Measurements from ENCODE around the gene TEX9. TPM values are rescaled to one million over a fixed set of nuclear protein-coding genes. Genes with fewer than 3 reads are reported as not detected.

The TEX9 gene
- total RNA-seq, 1 donor from 2014 or later = 32.7 TPM

DNA sequence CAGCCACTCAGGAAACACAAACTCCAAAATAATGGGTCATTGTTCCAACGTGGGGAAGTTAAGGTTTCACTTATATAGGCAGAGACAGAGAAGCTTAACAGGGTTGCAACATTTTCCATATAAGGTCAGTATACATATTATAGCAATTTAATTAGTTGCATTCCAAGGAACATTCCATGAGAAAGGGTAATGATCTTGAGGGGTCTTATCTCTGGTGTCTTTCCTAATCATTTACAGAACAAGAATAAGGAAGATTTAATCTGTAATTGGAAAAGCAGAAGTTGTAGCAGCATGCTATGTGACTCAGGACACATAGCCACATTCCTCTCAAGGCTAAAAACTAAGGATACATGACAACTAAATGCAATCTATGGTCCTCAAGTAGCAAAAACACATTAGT, 94.8 kb downstream of the TEX9 start:
- Mint-ChIP-seq H3K9me3 (ENCODE audit: low read depth) (no peaks in the 10 kb centered on the region), H3K4me1 (ENCODE audit: low read depth) (peaks cover 7% of the 10 kb centered on the region), H3K4me3 (ENCODE audit: low read depth) (no peak overlapping the region), H3K36me3 (ENCODE audit: insufficient read depth) (peaks cover 5% of the 10 kb centered on the region), H3K27me3 (no peaks in the 10 kb centered on the region), H3K27ac (no peak overlapping the region)
- TF ChIP-seq, protein P1, sequence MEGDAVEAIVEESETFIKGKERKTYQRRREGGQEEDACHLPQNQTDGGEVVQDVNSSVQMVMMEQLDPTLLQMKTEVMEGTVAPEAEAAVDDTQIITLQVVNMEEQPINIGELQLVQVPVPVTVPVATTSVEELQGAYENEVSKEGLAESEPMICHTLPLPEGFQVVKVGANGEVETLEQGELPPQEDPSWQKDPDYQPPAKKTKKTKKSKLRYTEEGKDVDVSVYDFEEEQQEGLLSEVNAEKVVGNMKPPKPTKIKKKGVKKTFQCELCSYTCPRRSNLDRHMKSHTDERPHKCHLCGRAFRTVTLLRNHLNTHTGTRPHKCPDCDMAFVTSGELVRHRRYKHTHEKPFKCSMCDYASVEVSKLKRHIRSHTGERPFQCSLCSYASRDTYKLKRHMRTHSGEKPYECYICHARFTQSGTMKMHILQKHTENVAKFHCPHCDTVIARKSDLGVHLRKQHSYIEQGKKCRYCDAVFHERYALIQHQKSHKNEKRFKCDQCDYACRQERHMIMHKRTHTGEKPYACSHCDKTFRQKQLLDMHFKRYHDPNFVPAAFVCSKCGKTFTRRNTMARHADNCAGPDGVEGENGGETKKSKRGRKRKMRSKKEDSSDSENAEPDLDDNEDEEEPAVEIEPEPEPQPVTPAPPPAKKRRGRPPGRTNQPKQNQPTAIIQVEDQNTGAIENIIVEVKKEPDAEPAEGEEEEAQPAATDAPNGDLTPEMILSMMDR (IDR thresholded peaks at IDR 0.05; ENCODE audit: unreplicated experiment) = no peak
- no peak for DNase-seq (ENCODE audit: low spot score, unreplicated experiment)

DNA sequence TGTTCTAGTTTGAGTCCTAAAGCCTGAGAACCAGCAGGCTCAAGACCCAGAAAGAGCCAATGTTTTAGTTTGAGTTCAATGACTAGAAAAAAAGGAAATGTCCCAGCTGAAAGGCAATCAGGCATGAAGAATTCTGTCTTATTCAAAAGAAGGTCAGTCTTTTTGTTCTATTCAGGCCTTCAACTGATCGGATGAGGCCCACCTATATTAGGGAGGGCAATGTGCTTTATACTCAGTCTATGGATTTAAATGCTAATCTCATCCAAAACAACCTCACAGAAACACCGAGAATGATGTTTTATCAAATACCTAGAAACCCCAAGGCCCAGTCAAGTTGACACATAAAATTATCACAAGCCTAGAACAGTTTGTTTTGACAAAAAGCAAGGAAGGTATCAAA, 95.7 kb downstream of the TEX9 start:
- Mint-ChIP-seq H3K36me3 (ENCODE audit: insufficient read depth) (peaks cover 5% of the 10 kb centered on the region), H3K9me3 (ENCODE audit: low read depth) (no peaks in the 10 kb centered on the region), H3K27me3 (no peaks in the 10 kb centered on the region), H3K4me1 (ENCODE audit: low read depth) (peaks cover 7% of the 10 kb centered on the region), H3K27ac (no peak overlapping the region), H3K4me3 (ENCODE audit: low read depth) (no peak overlapping the region)
- DNase-seq (ENCODE audit: low spot score, unreplicated experiment) = no peak
- TF ChIP-seq, protein P1 (IDR thresholded peaks at IDR 0.05; ENCODE audit: unreplicated experiment) = no peak

DNA sequence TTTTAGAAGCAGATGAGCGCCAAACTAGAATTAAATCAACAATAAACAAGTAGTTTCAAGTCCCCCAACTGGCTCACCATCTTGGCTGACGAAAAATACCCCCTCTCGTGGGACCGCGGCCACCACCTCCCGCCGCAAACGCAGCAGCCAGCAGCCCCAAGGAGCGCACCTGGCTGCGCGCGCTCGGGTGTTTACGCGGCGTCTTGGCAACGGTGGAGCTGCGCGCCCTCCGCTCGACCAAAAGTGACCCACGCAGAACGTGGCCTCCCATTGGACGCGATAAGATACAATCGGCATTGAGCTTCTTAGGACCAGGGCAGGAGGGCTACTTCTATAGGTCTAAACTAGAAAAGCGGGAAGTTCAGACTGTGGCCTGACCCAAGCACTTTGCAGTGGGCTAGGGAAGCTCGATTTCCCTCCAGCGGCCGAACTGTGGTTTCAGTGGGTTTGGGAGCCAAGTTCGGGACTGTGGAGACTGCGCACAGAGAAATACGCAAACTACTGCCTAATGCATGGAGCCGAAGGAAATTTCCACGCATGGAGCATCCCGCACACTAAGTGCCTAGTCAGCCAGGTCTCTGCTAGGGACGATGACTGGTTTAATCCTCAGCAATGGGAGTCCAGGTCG, 99.8 kb downstream of the TEX9 start, which contains the start of gene MNS1:
Gene MNS1, minus strand, starts transcription at position 245 of the 628 bp plus-strand sequence. Its CDS starts 165 bp downstream, at position 80.
- H3K27me3 Mint-ChIP-seq = peaks cover 13% of the 10 kb centered on the region

DNA sequence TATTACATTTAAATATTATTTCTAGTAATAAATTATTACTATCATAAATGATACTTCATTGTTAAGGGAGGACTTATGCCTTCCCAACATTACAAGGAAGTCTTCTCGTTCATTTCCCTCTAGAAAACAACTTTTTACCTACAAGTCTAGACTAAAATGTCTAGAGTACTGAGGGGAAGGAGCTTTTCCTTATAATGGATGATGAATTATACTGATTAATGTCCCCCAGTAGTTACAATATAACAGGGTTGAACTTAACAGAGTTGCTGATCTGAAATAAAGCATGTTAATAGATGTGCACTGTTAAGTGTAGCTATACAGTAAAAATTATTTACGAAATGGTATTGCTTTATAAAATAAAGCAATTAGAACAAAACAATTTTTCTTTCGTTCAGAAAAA, 102.4 kb downstream of the TEX9 start:
- H3K4me1 Mint-ChIP-seq (ENCODE audit: low read depth) = peaks cover 15% of the 10 kb centered on the region
- no peak for DNase-seq (ENCODE audit: low spot score, unreplicated experiment)
- no peaks in the 10 kb centered on the region for H3K9me3 Mint-ChIP-seq (ENCODE audit: low read depth)
- TF ChIP-seq, protein P1 (IDR thresholded peaks at IDR 0.05; ENCODE audit: unreplicated experiment) = no peak
- H3K27me3 Mint-ChIP-seq = peaks cover 30% of the 10 kb centered on the region
- no peak overlapping the region for H3K27ac Mint-ChIP-seq
- no peaks in the 10 kb centered on the region for H3K36me3 Mint-ChIP-seq (ENCODE audit: insufficient read depth)
- no peak overlapping the region for H3K4me3 Mint-ChIP-seq (ENCODE audit: low read depth)

More for the DNA sequence above, 99.8 kb downstream of the TEX9 start, which contains the start of gene MNS1:
- peak; percentile 74 for DNase-seq (ENCODE audit: low spot score, unreplicated experiment)
- peak within 1 kb of the TSS; percentile 97 for H3K4me3 Mint-ChIP-seq (ENCODE audit: low read depth)
- TF ChIP-seq, protein P1 (IDR thresholded peaks at IDR 0.05; ENCODE audit: unreplicated experiment) = no peak
- peaks cover 15% of the 10 kb centered on the region for H3K4me1 Mint-ChIP-seq (ENCODE audit: low read depth)
- H3K27ac Mint-ChIP-seq = peak within 1 kb of the TSS; percentile 96
- no peaks in the 10 kb centered on the region for H3K9me3 Mint-ChIP-seq (ENCODE audit: low read depth)
- H3K36me3 Mint-ChIP-seq (ENCODE audit: insufficient read depth) = no peaks in the 10 kb centered on the region

DNA sequence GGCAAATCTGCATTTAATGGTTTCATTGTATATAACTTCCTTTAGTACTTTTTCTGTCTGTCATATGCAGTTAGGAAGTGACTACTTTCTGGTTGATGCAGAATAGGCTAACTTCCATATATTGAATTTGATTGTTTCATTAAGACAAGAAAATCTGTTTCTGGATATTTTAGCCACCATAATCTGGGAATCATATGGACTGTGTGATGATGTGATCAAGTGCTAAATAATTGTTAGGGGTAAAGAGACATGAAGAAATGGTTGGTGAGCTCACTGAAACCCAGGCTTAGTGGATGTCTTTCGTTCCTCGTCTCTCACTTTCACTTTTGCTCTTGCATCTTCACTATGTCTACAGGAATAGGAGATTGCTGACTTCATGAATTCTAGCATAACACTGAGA, 103.2 kb downstream of the TEX9 start:
- no peak for DNase-seq (ENCODE audit: low spot score, unreplicated experiment)
- TF ChIP-seq, protein P1 (IDR thresholded peaks at IDR 0.05; ENCODE audit: unreplicated experiment) = no peak
- no peak overlapping the region for H3K4me3 Mint-ChIP-seq (ENCODE audit: low read depth)
- H3K4me1 Mint-ChIP-seq (ENCODE audit: low read depth) = peaks cover 15% of the 10 kb centered on the region
- peaks cover 31% of the 10 kb centered on the region for H3K27me3 Mint-ChIP-seq
- H3K9me3 Mint-ChIP-seq (ENCODE audit: low read depth) = no peaks in the 10 kb centered on the region
- H3K36me3 Mint-ChIP-seq (ENCODE audit: insufficient read depth) = no peaks in the 10 kb centered on the region
- H3K27ac Mint-ChIP-seq = no peak overlapping the region
